ENCODE measurements around the gene NRG2.

Gene NRG2

DNA sequence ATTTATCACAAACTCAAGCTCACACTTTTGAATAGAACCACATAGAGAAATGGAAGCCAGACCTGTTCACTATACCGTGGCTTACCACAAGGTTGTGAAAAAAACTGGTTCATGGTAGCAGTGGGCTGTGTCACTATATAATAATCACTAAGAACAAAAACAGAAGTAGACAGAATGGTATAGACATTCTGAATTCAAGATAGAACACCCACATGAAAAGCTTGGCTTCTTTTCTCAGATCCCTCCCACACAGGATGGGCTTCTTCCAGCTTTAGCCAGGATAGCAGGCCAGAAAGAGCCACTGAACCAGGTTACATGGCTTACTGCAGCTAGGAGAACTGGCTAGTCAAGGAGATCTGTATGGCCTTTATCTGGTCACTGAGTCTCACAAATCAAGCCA, 6.1 kb upstream of the NRG2 start:
- TF ChIP-seq POLR2AphosphoS5 (IDR thresholded peaks at IDR 0.05; ENCODE audit: low read depth, low read length) (no peak), FOXP2 (optimal IDR thresholded peaks at IDR 0.05; ENCODE audit: borderline replicate concordance, extremely low read depth, extremely low read length, insufficient read depth) (no peak), SIN3A (IDR thresholded peaks at IDR 0.05; ENCODE audit: borderline replicate concordance, insufficient read depth, low read length) (no peak)

DNA sequence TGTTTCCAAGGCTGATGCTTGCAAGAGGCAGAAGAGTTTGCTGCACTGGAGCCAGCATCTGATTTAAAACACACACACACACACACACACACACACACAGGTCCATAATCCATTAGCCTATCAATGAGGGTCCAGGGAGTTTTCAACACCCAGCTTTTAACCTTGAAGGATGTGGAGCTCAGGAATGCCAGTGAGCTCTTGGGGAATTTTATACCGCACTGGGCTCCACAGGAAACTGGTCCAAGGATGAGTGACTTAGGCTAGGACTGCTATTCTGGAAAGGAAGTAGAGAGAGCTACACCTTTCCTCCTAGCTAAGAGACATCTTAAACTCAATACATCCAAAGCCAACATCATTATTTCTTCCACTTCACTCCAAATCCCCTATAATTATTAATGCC, 942 bp upstream of the NRG2 start:
- no peak for TF ChIP-seq POLR2AphosphoS5 (IDR thresholded peaks at IDR 0.05; ENCODE audit: low read depth, low read length)
- no peak for TF ChIP-seq REST (IDR thresholded peaks at IDR 0.05; ENCODE audit: insufficient read depth in 1 of 2, low read depth in 2 of 2, low read length in 2 of 2)
- no peak for TF ChIP-seq FOXP2 (optimal IDR thresholded peaks at IDR 0.05; ENCODE audit: borderline replicate concordance, extremely low read depth, extremely low read length, insufficient read depth)
- TF ChIP-seq SIN3A (IDR thresholded peaks at IDR 0.05; ENCODE audit: borderline replicate concordance, insufficient read depth, low read length) = no peak
- TF ChIP-seq TAF1 (IDR thresholded peaks at IDR 0.05; ENCODE audit: borderline replicate concordance, insufficient read depth, low read length) = no peak

GRCh38 chr5:140043508-140043872, 391 bp upstream of the NRG2 start:
- no peak for TF ChIP-seq FOXP2 (optimal IDR thresholded peaks at IDR 0.05; ENCODE audit: borderline replicate concordance, extremely low read depth, extremely low read length, insufficient read depth)
- no peak for TF ChIP-seq POLR2AphosphoS5 (IDR thresholded peaks at IDR 0.05; ENCODE audit: low read depth, low read length)
- no peak for TF ChIP-seq SIN3A (IDR thresholded peaks at IDR 0.05; ENCODE audit: borderline replicate concordance, insufficient read depth, low read length)
- no peak for TF ChIP-seq TAF1 (IDR thresholded peaks at IDR 0.05; ENCODE audit: borderline replicate concordance, insufficient read depth, low read length)
- TF ChIP-seq REST (IDR thresholded peaks at IDR 0.05; ENCODE audit: insufficient read depth in 1 of 2, low read depth in 2 of 2, low read length in 2 of 2) = no peak

DNA sequence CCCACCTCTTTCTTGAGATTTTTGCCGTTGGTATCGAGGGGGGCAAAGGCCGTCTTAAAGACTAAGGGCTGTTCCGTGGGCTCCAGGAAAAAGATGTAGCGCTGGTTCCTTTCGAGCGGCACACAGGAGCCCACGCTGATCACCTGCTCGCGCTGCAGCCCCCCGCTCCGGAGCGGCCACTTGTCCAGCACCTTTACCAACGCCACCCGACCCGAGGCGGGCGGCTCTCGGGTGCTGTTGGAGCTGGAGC, 781 bp downstream of the NRG2 start:
- TF ChIP-seq REST (IDR thresholded peaks at IDR 0.05; ENCODE audit: insufficient read depth in 1 of 2, low read depth in 2 of 2, low read length in 2 of 2) (no peak), FOXP2 (optimal IDR thresholded peaks at IDR 0.05; ENCODE audit: borderline replicate concordance, extremely low read depth, extremely low read length, insufficient read depth) (no peak), TAF1 (IDR thresholded peaks at IDR 0.05; ENCODE audit: borderline replicate concordance, insufficient read depth, low read length) (no peak), SIN3A (IDR thresholded peaks at IDR 0.05; ENCODE audit: borderline replicate concordance, insufficient read depth, low read length) (no peak), POLR2AphosphoS5 (IDR thresholded peaks at IDR 0.05; ENCODE audit: low read depth, low read length) (no peak)

DNA sequence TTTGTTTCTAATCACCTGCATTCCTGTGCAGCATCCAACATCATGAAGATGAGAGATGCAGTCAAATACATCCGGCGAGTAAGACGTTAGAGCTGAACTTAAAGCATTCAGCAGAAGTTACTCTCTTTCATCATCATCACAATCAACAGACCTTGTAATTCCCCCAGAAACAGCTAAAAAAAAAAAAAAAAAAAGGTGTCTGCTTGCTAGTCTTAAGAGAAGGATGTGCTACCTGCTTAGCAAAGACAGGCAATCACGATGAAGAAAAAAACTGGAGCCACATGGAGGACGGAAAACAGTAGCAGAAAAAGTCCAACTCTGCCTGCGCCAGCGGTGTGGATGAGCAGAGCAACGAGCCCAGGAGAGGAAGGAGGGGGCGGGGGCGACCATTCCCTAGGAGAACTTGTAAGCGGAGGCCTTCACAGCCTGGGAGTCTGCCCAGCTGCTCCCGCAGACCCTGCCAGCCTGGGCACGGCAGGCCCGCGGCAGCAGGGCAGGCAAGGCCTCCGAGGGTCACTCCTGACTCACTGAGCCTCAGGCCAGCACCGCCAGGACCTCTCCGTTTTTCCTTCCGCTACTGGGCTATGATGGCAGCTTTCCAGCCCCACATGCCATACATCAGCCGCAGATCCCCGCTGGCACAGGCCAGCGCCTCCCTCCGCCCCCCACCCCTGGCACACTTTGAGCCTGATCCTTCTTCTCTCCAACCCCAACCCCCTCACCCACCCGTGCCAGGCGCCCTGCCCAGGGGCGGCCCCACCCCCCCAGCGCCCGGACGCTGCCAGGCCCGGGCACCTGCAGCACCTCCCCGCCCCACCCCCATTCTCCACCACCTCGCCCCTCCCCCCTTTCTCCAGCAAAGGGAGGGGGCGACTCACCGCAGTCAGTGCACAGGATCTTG, 1.4 kb downstream of the NRG2 start:
- no peak for TF ChIP-seq REST (IDR thresholded peaks at IDR 0.05; ENCODE audit: insufficient read depth in 1 of 2, low read depth in 2 of 2, low read length in 2 of 2)
- TF ChIP-seq TAF1 (IDR thresholded peaks at IDR 0.05; ENCODE audit: borderline replicate concordance, insufficient read depth, low read length) = no peak
- no peak for TF ChIP-seq SIN3A (IDR thresholded peaks at IDR 0.05; ENCODE audit: borderline replicate concordance, insufficient read depth, low read length)
- no peak for TF ChIP-seq FOXP2 (optimal IDR thresholded peaks at IDR 0.05; ENCODE audit: borderline replicate concordance, extremely low read depth, extremely low read length, insufficient read depth)

Measured in PFSK-1 (cell line).